ENCODE data around the gene CLDN4.
A peak's percentile ranks its signal among the peaks of the same experiment; 100 is the strongest.
"Not testable (repeated sequence)": the region's sequence is repeated elsewhere in the genome, so short reads cannot be mapped to it uniquely, and the experiment has no call there.

CLDN4 gene

GRCh38 chr7:73830681-73831583 is at the start of gene CLDN4:
Gene CLDN4, plus strand, starts transcription at chr7:73830996. Its CDS starts 206 bp downstream, at chr7:73831202.
- no peak for DNase-seq

DNA sequence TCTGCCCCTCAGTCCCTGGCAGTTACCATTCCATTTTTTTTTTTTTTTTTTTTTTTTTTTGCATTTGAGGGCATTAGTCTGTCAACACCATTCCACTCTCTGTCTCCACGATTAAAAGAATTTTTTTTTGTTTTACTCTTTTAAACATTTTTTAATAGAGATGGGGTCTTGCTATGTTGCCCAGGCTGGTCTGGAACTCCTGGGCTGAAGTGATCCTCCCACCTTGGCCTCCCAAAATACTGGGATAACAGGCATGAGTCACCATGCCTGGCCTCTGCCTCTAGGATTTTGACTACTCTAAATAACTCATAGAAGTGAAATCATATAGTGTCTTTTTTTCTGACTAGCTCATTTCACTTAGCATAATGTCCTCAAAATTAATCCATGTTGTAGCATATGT is 44.2 kb upstream of the CLDN4 start:
- no peak for DNase-seq

GRCh38 chr7:73787786-73788048 is 43.1 kb upstream of the CLDN4 start:
- DNase-seq, result not testable (repeated sequence)

- no peak for DNase-seq
Measured at GRCh38 chr7:73789051-73789450, 41.7 kb upstream of the CLDN4 start.

- DNase-seq, result not testable (repeated sequence)
Measured at GRCh38 chr7:73791170-73791690, 39.6 kb upstream of the CLDN4 start.

DNA sequence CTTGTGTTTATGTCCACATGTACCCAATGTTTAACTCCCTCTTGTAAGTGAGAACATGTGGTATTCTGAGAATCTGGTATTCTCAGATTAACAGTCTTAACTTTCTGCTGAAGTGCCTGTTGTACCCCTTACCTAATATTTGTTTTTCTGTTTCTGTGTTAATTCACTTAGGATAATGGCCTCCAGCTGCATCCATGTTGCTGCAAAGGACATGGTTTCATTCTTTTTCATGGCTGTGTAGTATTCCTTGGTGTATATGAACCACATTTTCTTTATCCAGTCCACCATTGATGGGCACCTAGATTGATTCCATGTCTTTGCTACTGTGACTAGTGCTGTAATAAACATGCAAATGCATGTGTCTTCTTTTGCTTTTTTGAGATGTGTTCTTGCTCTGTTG is 35.6 kb upstream of the CLDN4 start:
- not testable (repeated sequence) for DNase-seq

- DNase-seq, result not testable (repeated sequence)
Measured at GRCh38 chr7:73796656-73797055, 34.1 kb upstream of the CLDN4 start.

DNA sequence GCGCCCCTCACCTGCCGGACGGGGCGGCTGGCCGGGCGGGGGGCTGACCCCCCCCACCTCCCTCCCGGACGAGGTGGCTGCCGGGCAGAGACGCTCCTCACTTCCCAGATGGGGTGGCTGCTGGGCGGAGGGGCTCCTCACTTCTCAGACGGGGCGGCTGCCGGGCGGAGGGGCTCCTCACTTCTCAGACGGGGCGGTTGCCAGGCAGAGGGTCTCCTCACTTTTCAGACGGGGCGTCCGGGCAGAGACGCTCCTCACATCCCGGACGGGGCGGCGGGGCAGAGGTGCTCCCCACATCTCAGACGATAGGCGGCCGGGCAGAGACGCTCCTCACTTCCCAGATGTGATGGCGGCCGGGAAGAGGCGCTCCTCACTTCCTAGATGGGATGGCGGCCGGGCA is 33.6 kb upstream of the CLDN4 start:
- not testable (repeated sequence) for DNase-seq

DNA sequence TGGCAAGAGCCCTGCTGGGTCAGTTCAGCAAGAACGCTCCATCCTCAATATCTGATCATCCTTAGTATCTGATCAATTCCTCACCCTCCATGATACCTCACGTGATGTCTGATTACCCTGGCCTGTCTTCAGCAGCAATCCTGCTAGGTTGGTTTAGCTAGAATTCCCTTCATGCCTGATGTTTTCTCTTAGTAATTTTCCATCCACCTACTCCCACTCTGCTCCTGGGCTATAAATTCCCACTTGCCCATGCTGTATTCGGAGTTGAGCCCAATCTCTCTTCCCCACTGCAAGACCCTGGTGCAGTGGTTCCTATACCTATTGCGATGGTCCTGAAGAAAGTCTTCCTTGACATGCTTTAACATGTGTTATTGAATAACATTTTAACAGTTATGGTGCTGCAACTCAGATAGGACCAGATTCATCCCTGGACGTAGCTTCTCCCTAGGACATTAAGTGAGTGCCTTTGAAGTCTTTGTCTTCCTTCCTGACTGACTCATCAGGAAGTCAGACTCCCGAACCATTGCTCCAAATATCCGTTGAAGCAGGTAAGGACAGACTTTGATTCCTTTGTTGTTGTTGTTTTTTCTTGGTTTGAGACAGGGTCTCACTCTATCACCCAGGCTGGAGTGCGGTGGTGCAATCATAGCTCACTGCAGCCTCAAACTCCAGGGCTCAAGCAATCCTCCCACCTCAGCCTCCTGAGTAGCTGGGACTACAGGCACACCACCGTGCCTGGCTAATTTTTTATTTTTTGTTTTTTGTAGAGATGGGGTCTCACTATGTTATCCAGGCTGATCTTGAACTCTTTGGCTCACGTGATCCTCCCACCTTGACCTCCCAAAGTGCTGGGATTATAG is 31.3 kb upstream of the CLDN4 start:
- DNase-seq, result no peak

DNA sequence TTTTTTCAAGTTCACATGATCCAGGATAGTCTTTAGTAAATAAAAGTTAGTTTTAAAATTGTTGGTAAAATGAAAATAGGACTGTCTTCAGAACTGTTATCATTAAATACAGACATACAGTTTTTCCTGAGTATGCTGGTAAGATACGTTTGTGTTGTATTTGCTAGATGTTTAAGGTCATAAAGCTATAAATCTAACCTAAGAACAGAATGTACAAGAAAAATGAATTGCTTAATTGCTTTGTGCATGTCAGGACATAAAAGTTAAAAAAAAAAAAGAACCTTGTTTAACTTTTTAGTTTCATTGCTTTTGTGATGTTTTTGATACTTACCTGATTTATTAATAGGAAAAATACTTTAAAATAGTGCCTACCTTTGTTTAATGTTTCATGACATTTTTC is 29.2 kb upstream of the CLDN4 start:
- no peak for DNase-seq

- no peak for DNase-seq
Measured at GRCh38 chr7:73802459-73802858, 28.3 kb upstream of the CLDN4 start.

- DNase-seq, result no peak
Measured at GRCh38 chr7:73809467-73809951, 21.3 kb upstream of the CLDN4 start.

GRCh38 chr7:73810998-73811360 is 19.8 kb upstream of the CLDN4 start:
- no peak for DNase-seq

DNA sequence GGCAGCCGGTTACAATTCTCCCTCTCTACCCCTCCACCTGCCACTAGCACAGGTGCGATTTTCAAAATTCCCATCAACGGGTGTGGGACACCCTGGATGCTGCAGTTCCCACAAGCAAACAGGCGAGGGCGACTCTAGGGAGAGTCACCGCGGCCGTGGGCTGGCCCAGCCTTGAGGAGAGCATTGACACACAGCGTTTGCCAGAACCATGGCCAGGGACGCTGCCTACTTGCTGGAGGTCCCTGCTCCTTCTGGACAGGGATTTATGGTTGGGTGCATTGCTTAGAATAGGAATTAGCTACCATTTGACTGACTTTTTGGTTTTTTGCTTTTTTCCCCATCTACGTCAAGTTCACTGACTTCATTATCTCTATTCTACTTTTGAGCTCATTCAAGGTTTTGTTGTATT is 19.0 kb upstream of the CLDN4 start:
- DNase-seq, result peak; percentile 19

GRCh38 chr7:73812996-73813395 is 17.8 kb upstream of the CLDN4 start:
- DNase-seq, result no peak

GRCh38 chr7:73815436-73815835 is 15.4 kb upstream of the CLDN4 start:
- DNase-seq, result no peak

DNA sequence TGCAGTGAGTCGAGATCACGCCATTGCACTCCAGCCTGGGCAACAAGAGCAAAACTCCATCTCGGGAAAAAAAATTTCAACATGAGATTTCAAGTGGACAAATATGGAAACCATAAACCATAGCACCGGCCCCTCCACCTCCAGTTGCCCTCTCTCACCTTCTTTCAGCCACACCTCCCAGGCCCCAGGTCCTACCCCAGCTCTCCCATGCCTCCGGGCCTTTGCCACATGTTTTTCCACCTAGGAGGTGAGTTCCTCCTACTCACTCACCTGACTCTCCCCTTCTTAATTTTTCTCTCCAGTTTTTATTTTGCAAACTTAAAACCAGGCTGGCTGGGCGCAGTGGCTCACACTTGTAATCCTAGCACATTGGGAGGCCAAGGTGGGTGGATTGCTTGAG is 13.7 kb upstream of the CLDN4 start:
- no peak for DNase-seq

GRCh38 chr7:73820013-73820412 is 10.8 kb upstream of the CLDN4 start:
- DNase-seq, result no peak

- DNase-seq, result not testable (repeated sequence)
Measured at GRCh38 chr7:73821597-73822285, 9.1 kb upstream of the CLDN4 start.

- no peak for DNase-seq
Measured at GRCh38 chr7:73822319-73823173, 8.2 kb upstream of the CLDN4 start.

- no peak for DNase-seq
Measured at GRCh38 chr7:73823257-73823656, 7.5 kb upstream of the CLDN4 start.

Data from activated CD4-positive, alpha-beta T cell treated with anti-CD3 and anti-CD28 coated beads for 1 hour (primary cell).